GM18858 (cell line): ENCODE data around the gene GUCY2C.
A peak's percentile ranks its signal among the peaks of the same experiment; 100 is the strongest.
"Not testable (repeated sequence)": the region's sequence is repeated elsewhere in the genome, so short reads cannot be mapped to it uniquely, and the experiment has no call there.

Experiments used
- ATAC-seq: cut with Tn5 transposase; IDR thresholded peaks from one replicate; pipeline ENCODE4 v1.9.1; 2021; ENCODE audit not compliant: unreplicated experiment

GUCY2C gene

GRCh38 chr12:14696265-14696741 is at the start of gene GUCY2C:
TSS of gene GUCY2C (minus strand) at chr12:14696599. CDS start at chr12:14696448, 151 bp downstream.
- ATAC-seq: no peak

- no peak for ATAC-seq
Observed at GRCh38 chr12:14743061-14743460, 46.7 kb upstream of the GUCY2C start.

GRCh38 chr12:14741942-14742341 is 45.5 kb upstream of the GUCY2C start:
- ATAC-seq: no peak

- no peak for ATAC-seq
Observed at GRCh38 chr12:14741153-14741552, 44.8 kb upstream of the GUCY2C start.

GRCh38 chr12:14736441-14736840 is 40.0 kb upstream of the GUCY2C start:
- not testable (repeated sequence) for ATAC-seq

GRCh38 chr12:14731821-14732220 is 35.4 kb upstream of the GUCY2C start:
- no peak for ATAC-seq

- ATAC-seq: no peak
Observed at GRCh38 chr12:14729586-14729985, 33.2 kb upstream of the GUCY2C start.

- ATAC-seq: no peak
Observed at GRCh38 chr12:14723763-14724162, 27.4 kb upstream of the GUCY2C start.

- ATAC-seq: peak; percentile 80
Observed at GRCh38 chr12:14716848-14717444, 20.5 kb upstream of the GUCY2C start.

- ATAC-seq: no peak
Observed at GRCh38 chr12:14714437-14714836, 18.0 kb upstream of the GUCY2C start.

- no peak for ATAC-seq
Observed at GRCh38 chr12:14710632-14711320, 14.4 kb upstream of the GUCY2C start.

- ATAC-seq: no peak
Observed at GRCh38 chr12:14701809-14702568, 5.6 kb upstream of the GUCY2C start.

GRCh38 chr12:14700935-14701334 is 4.5 kb upstream of the GUCY2C start:
- ATAC-seq: no peak

- ATAC-seq: no peak
Observed at GRCh38 chr12:14699923-14700322, 3.5 kb upstream of the GUCY2C start.

- ATAC-seq: no peak
Observed at GRCh38 chr12:14698555-14698954, 2.2 kb upstream of the GUCY2C start.

- no peak for ATAC-seq
Observed at GRCh38 chr12:14695715-14696141, 671 bp downstream of the GUCY2C start.

- ATAC-seq: no peak
Observed at GRCh38 chr12:14694970-14695369, 1.4 kb downstream of the GUCY2C start.

GRCh38 chr12:14694145-14694714 is 2.2 kb downstream of the GUCY2C start:
- no peak for ATAC-seq

- ATAC-seq: no peak
Observed at GRCh38 chr12:14693116-14693515, 3.3 kb downstream of the GUCY2C start.

- ATAC-seq: peak; percentile 46
Observed at GRCh38 chr12:14691560-14691959, 4.8 kb downstream of the GUCY2C start.

GRCh38 chr12:14689996-14690395 is 6.4 kb downstream of the GUCY2C start:
- no peak for ATAC-seq
